Endometrium (tissue), 2 donors: Measurements from ENCODE around the gene TXNRD1.
"Not testable (repeated sequence)": the region's sequence is repeated elsewhere in the genome, so short reads cannot be mapped to it uniquely, and the experiment has no call there.

Experiments
- FAIRE-seq: peaks from 2 replicates; lab custom pipeline; 2012; peaks lifted over from hg19 to GRCh38; lab: Jason Lieb, UNC
- donor health status: control.
- donor health status: control.

Gene TXNRD1

GRCh38 chr12:104328790-104329189 lies 113.2 kb downstream of the TXNRD1 start:
- no peak for FAIRE-seq

GRCh38 chr12:104329707-104330532 lies 114.3 kb downstream of the TXNRD1 start:
- no peak for FAIRE-seq

- no peak for FAIRE-seq
Observed at GRCh38 chr12:104331376-104331775, 115.8 kb downstream of the TXNRD1 start.

- FAIRE-seq, result not testable (repeated sequence)
Observed at GRCh38 chr12:104332273-104332672, 116.7 kb downstream of the TXNRD1 start.

GRCh38 chr12:104333692-104334255 lies 118.2 kb downstream of the TXNRD1 start:
- FAIRE-seq, result no peak

GRCh38 chr12:104334581-104334980 lies 119.0 kb downstream of the TXNRD1 start:
- FAIRE-seq, result no peak

- FAIRE-seq, result no peak
Observed at GRCh38 chr12:104336115-104336514, 120.5 kb downstream of the TXNRD1 start.

GRCh38 chr12:104337030-104337558 lies 121.5 kb downstream of the TXNRD1 start:
- FAIRE-seq, result no peak

- no peak for FAIRE-seq
Observed at GRCh38 chr12:104339663-104340062, 124.1 kb downstream of the TXNRD1 start.

- FAIRE-seq, result no peak
Observed at GRCh38 chr12:104340177-104340576, 124.6 kb downstream of the TXNRD1 start.

GRCh38 chr12:104340925-104341611 lies 125.5 kb downstream of the TXNRD1 start:
- no peak for FAIRE-seq

- FAIRE-seq, result no peak
Observed at GRCh38 chr12:104342147-104342546, 126.6 kb downstream of the TXNRD1 start.

- no peak for FAIRE-seq
Observed at GRCh38 chr12:104342635-104343249, 127.2 kb downstream of the TXNRD1 start.

GRCh38 chr12:104344682-104345081 lies 129.1 kb downstream of the TXNRD1 start:
- FAIRE-seq, result no peak

- FAIRE-seq, result no peak
Observed at GRCh38 chr12:104345234-104346066, 129.9 kb downstream of the TXNRD1 start.

GRCh38 chr12:104347374-104348075 lies 131.9 kb downstream of the TXNRD1 start:
- FAIRE-seq, result no peak

GRCh38 chr12:104348283-104348993 lies 132.9 kb downstream of the TXNRD1 start:
- FAIRE-seq, result no peak

GRCh38 chr12:104348994-104349494 lies 133.5 kb downstream of the TXNRD1 start:
- no peak for FAIRE-seq

GRCh38 chr12:104350211-104351056 lies 134.9 kb downstream of the TXNRD1 start:
- no peak for FAIRE-seq
